Ishikawa (cell line): Measurements from ENCODE around the gene STAP2.

Source experiments
- CEBPB ChIP-seq: IDR thresholded peaks from 2 replicates; pipeline ENCODE4 v1.6.1; 2012
- CREB1 ChIP-seq: IDR thresholded peaks from 2 replicates; pipeline ENCODE4 v1.6.1; 2012; ENCODE audit warnings: low read depth
- EGR1 ChIP-seq: IDR thresholded peaks from 2 replicates; pipeline ENCODE4 v1.6.1; 2012
- EP300 ChIP-seq: IDR thresholded peaks from 2 replicates; pipeline ENCODE4 v1.6.1; 2012; ENCODE audit warnings: borderline replicate concordance
- FOXM1 ChIP-seq: IDR thresholded peaks from 2 replicates; pipeline ENCODE4 v1.6.1; 2012; ENCODE audit warnings: low read depth, borderline replicate concordance
- MAX ChIP-seq: IDR thresholded peaks from 2 replicates; pipeline ENCODE4 v1.6.1; 2012
- NFIC ChIP-seq: IDR thresholded peaks from 2 replicates; pipeline ENCODE4 v1.6.1; 2012
- RAD21 ChIP-seq: IDR thresholded peaks from 2 replicates; pipeline ENCODE4 v1.6.1; 2012; ENCODE audit warnings: low read depth
- REST ChIP-seq: IDR thresholded peaks from 2 replicates; pipeline ENCODE4 v1.6.1; 2012; ENCODE audit warnings: low read depth, mild to moderate bottlenecking
- TAF1 ChIP-seq: IDR thresholded peaks from 2 replicates; pipeline ENCODE4 v1.6.1; 2012; ENCODE audit warnings: low read depth, mild to moderate bottlenecking
- TCF12 ChIP-seq: IDR thresholded peaks from 2 replicates; pipeline ENCODE4 v1.6.1; 2012; ENCODE audit warnings: low read depth
- TEAD4 ChIP-seq: IDR thresholded peaks from 2 replicates; pipeline ENCODE4 v1.6.1; 2012
- USF1 ChIP-seq: IDR thresholded peaks from 2 replicates; pipeline ENCODE4 v1.6.1; 2012
- YY1 ChIP-seq: IDR thresholded peaks from 2 replicates; pipeline ENCODE4 v1.6.1; 2012; ENCODE audit warnings: low read depth
- ZBTB7A ChIP-seq: IDR thresholded peaks from 2 replicates; pipeline ENCODE4 v1.6.1; 2012; ENCODE audit warnings: low read depth

STAP2 gene

GRCh38 chr19:4320419-4320818 lies 18.2 kb downstream of the STAP2 start:
- TF ChIP-seq REST (no peak), TAF1 (no peak), YY1 (no peak), RAD21 (no peak), MAX (no peak), EP300 (no peak), NFIC (no peak), CEBPB (no peak)

GRCh38 chr19:4319067-4319718 lies 19.4 kb downstream of the STAP2 start:
- no peak for TF ChIP-seq YY1
- TF ChIP-seq EGR1: no peak
- no peak for TF ChIP-seq NFIC
- TF ChIP-seq ZBTB7A: no peak
- TF ChIP-seq REST: no peak
- TF ChIP-seq TCF12: no peak
- TF ChIP-seq EP300: no peak
- TF ChIP-seq CEBPB: no peak
- no peak for TF ChIP-seq CREB1

GRCh38 chr19:4318460-4318859 lies 20.2 kb downstream of the STAP2 start:
- TF ChIP-seq EP300 (no peak), TEAD4 (no peak), REST (no peak), YY1 (no peak), RAD21 (no peak), ZBTB7A (no peak), MAX (no peak), EGR1 (no peak), FOXM1 (no peak), CEBPB (no peak), CREB1 (no peak), TCF12 (no peak), NFIC (no peak)

GRCh38 chr19:4316956-4317355 lies 21.7 kb downstream of the STAP2 start:
- TF ChIP-seq CREB1 (no peak), TCF12 (no peak), EGR1 (no peak), FOXM1 (no peak), USF1 (no peak), RAD21 (no peak), CEBPB (no peak), REST (no peak), TEAD4 (no peak), TAF1 (no peak), NFIC (no peak)
